A549 (cell line): ENCODE measurements around the gene IRX2. TPM values are rescaled to one million over a fixed set of nuclear protein-coding genes. Genes with fewer than 3 reads are reported as not detected.

Experiments used
- ATAC-seq, 2 experiments: fragments of 200-7000 bp in 1 of 2; fragments of >200 bp in 1 of 2; cut with Nextera tagmentation in 1 of 2; cut with Tn5 transposase in 1 of 2; 3 replicates each; pipeline versions ENCODE4 v1.8.0 to v1.9.1; 2018 to 2020; ENCODE audit warnings: mild to moderate bottlenecking in 1 of 2, moderate library complexity in 1 of 2
- CTCF ChIA-PET: fragments of 300-600 bp; sonication (Branson Sonifier 250); formaldehyde crosslinking; extraction: SDS; loops from one replicate; lab custom pipeline; 2021; ENCODE audit warnings: antibody characterized with exemption, inconsistent platforms; lab: Yijun Ruan, JAX
- POLR2A ChIA-PET: fragments of 350-600 bp; formaldehyde crosslinking; extraction: SDS; loops from one replicate; lab custom pipeline; 2021; ENCODE audit warnings: antibody characterized with exemption, inconsistent platforms; lab: Yijun Ruan, JAX
- DNase-seq, 2 experiments: peaks; one replicate each; pipeline versions ENCODE4 v3.0.0 to v3.0.0-alpha.2; 2011 to 2016; ENCODE audit warnings: low read depth in 1 of 2, low spot score in 1 of 2
- FAIRE-seq: peaks from 2 replicates; lab custom pipeline; 2011; peaks lifted over from hg19 to GRCh38; lab: Jason Lieb, UNC
- H3K27ac ChIP-seq, 2 experiments: fragments of >200 bp; sonication (Bioruptor Twin); formaldehyde crosslinking; 3 replicates each; pipeline ENCODE4 v1.5.1; 2016 to 2017
- H3K4me1 ChIP-seq: fragments of >200 bp; sonication (Bioruptor Twin); formaldehyde crosslinking; 3 replicates; pipeline ENCODE4 v1.6.1; 2016
- H3K4me2 ChIP-seq: fragments of >200 bp; sonication (Bioruptor Twin); formaldehyde crosslinking; 3 replicates; pipeline ENCODE4 v1.6.1; 2016
- H3K4me3 ChIP-seq: fragments of >200 bp; sonication (Bioruptor Twin); formaldehyde crosslinking; 3 replicates; pipeline ENCODE4 v1.5.1; 2016
- H3K9me3 ChIP-seq: fragments of >200 bp; sonication (Bioruptor Twin); formaldehyde crosslinking; 3 replicates; pipeline ENCODE4 v1.6.1; 2016
- ATOH8 ChIP-seq: fragments of 250-450 bp; sonication (Bioruptor Pico); IDR thresholded peaks from 2 replicates; pipeline ENCODE4 v1.5.0; 2020; ENCODE audit warnings: low read depth, mild to moderate bottlenecking, moderate library complexity
- CBX8 ChIP-seq: fragments of 200-600 bp; sonication (generic); IDR thresholded peaks from 2 replicates; pipeline ENCODE4 v1.6.1; 2016
- CHD2 ChIP-seq: fragments of 150-350 bp; IDR thresholded peaks from 2 replicates; pipeline ENCODE4 v1.6.1; 2014; ENCODE audit warnings: low read length; ENCODE audit not compliant: partially characterized antibody
- CTCF ChIP-seq: fragments of >200 bp; sonication (Bioruptor Twin); formaldehyde crosslinking; IDR thresholded peaks from 3 replicates; pipeline ENCODE4 v1.5.1; 2016
- E2F6 ChIP-seq: IDR thresholded peaks from 2 replicates; pipeline ENCODE4 v1.6.1; 2012; ENCODE audit warnings: low read depth, borderline replicate concordance
- EHMT2 ChIP-seq: fragments of 200-600 bp; sonication (generic); IDR thresholded peaks from 2 replicates; pipeline ENCODE4 v1.6.1; 2016; ENCODE audit warnings: antibody characterized with exemption, low read depth, mild to moderate bottlenecking, moderate library complexity
- ELK1 ChIP-seq: fragments of 150-350 bp; IDR thresholded peaks from 2 replicates; pipeline ENCODE4 v1.6.1; 2014; ENCODE audit warnings: low read depth, mild to moderate bottlenecking, low read length
- ESRRA ChIP-seq: fragments of 150-350 bp; IDR thresholded peaks from 2 replicates; pipeline ENCODE4 v1.6.1; 2014; ENCODE audit warnings: mild to moderate bottlenecking, low read length, borderline replicate concordance
- FOXS1 ChIP-seq: fragments of 250-450 bp; sonication (Bioruptor Pico); IDR thresholded peaks from 2 replicates; pipeline ENCODE4 v1.5.0; 2020; ENCODE audit warnings: mild to moderate bottlenecking, moderate library complexity
- GATA3 ChIP-seq: IDR thresholded peaks from 2 replicates; pipeline ENCODE4 v1.6.1; 2012; ENCODE audit warnings: borderline replicate concordance
- HDAC2 ChIP-seq: fragments of 200-600 bp; sonication (generic); IDR thresholded peaks from 2 replicates; pipeline ENCODE4 v1.6.1; 2016
- HES2 ChIP-seq: fragments of >200 bp; sonication (Bioruptor Twin); formaldehyde crosslinking; IDR thresholded peaks from 2 replicates; pipeline ENCODE4 v1.6.1; 2016
- HEYL ChIP-seq: fragments of 250-450 bp; sonication (Bioruptor Pico); IDR thresholded peaks from 2 replicates; pipeline ENCODE4 v1.8.0; 2021; ENCODE audit warnings: mild to moderate bottlenecking, moderate library complexity
- HOXA7 ChIP-seq: fragments of 250-450 bp; sonication (Bioruptor Pico); IDR thresholded peaks from 2 replicates; pipeline ENCODE4 v1.5.0; 2020; ENCODE audit warnings: mild to moderate bottlenecking, moderate library complexity
- HOXB13 ChIP-seq: fragments of 250-450 bp; sonication (Bioruptor Pico); IDR thresholded peaks from 2 replicates; pipeline ENCODE4 v1.5.0; 2020; ENCODE audit warnings: low read depth, mild to moderate bottlenecking, moderate library complexity
- HOXB5 ChIP-seq: fragments of 250-450 bp; sonication (Bioruptor Pico); IDR thresholded peaks from 2 replicates; pipeline ENCODE4 v1.5.0; 2020; ENCODE audit warnings: mild to moderate bottlenecking, moderate library complexity
- MAZ ChIP-seq: fragments of 150-350 bp; IDR thresholded peaks from 2 replicates; pipeline ENCODE4 v1.6.1; 2014; ENCODE audit warnings: antibody characterized with exemption, low read depth, low read length, borderline replicate concordance
- NR3C1 ChIP-seq: fragments of >200 bp; sonication (Bioruptor Twin); formaldehyde crosslinking; IDR thresholded peaks from 3 replicates; pipeline ENCODE4 v1.6.1; 2017
- RARB ChIP-seq: fragments of 250-450 bp; sonication (Bioruptor Pico); IDR thresholded peaks from 2 replicates; pipeline ENCODE4 v1.8.0; 2021; ENCODE audit warnings: mild to moderate bottlenecking, moderate library complexity
- REST ChIP-seq: fragments of 200-600 bp; sonication (generic); IDR thresholded peaks from 2 replicates; pipeline ENCODE4 v1.6.1; 2016; ENCODE audit warnings: antibody characterized with exemption, mild to moderate bottlenecking, moderate library complexity
- TFCP2L1 ChIP-seq: fragments of 250-450 bp; sonication (Bioruptor Pico); IDR thresholded peaks from 2 replicates; pipeline ENCODE4 v1.5.0; 2021; ENCODE audit warnings: mild to moderate bottlenecking
- TP53 ChIP-seq: fragments of 250-450 bp; sonication (Bioruptor Pico); IDR thresholded peaks from 2 replicates; pipeline ENCODE4 v1.5.0; 2021; ENCODE audit warnings: mild to moderate bottlenecking, moderate library complexity
- ZC3H11A ChIP-seq: fragments of 450-650 bp; IDR thresholded peaks from 2 replicates; pipeline ENCODE4 v1.6.1; 2014; ENCODE audit warnings: antibody characterized with exemption, mild to moderate bottlenecking
- WGBS: methylation state at CpG from one replicate; pipeline ENCODE4 v1.1.6; 2017; ENCODE audit errors: missing lambda C conversion rate; 5-methylcytosine and 5-hydroxymethylcytosine counted together
- polyA plus RNA-seq, 4 experiments: library from polyadenylated mRNA; depleted of rRNA in 3 of 4; stranded (reverse); fragments of >200 nt; fragmentation: RNase III in 1 of 4; extraction: RNeasy Plus Mini Kit Qiagen cat#74134 plus additional on column Dnase treatment in 1 of 4; gene quantifications; 2 replicates in 3 of 4; 3 replicates in 1 of 4; pipeline ENCODE4 v1.2.3, GENCODE V29; 2011 to 2017

Gene IRX2
- polyA plus RNA-seq, 2 of the 4 experiments (the other 2 are of a cell fraction) = 0.30 to 0.67 TPM

GRCh38 chr5:2746561-2747032 is 4.9 kb downstream of the IRX2 start:
- no peak overlapping the region for H3K4me3 ChIP-seq
- CTCF ChIA-PET = no interaction called here
- no peak overlapping the region for H3K4me2 ChIP-seq
- 11% methylated on average over 3 of the region's 3 CpGs for WGBS
- no peak for DNase-seq
- no peak overlapping the region for H3K27ac ChIP-seq
- H3K9me3 ChIP-seq = no peaks in the 10 kb centered on the region
- no peak for FAIRE-seq
- POLR2A ChIA-PET = no interaction called here
- H3K4me1 ChIP-seq = no peaks in the 10 kb centered on the region
- TF ChIP-seq REST (no peak), CTCF (peak; percentile 19; the same call in 2 of the 3 replicates), ZC3H11A (no peak)
- no peak for ATAC-seq

- TF ChIP-seq HES2 = no peak
- TF ChIP-seq ATOH8 (CRISPR knock-in tag) = no peak
- TF ChIP-seq HOXB13 (CRISPR knock-in tag) = no peak
- TF ChIP-seq MAZ = no peak
- no peak for TF ChIP-seq EHMT2
- no peak for TF ChIP-seq TFCP2L1 (CRISPR knock-in tag)
- TF ChIP-seq GATA3 = no peak
- TF ChIP-seq, all 56 proteins: peak for 0
- H3K9me3 ChIP-seq = no peaks in the 10 kb centered on the region
- no peak overlapping the region for H3K4me3 ChIP-seq
- no peaks in the 10 kb centered on the region for H3K4me1 ChIP-seq
- no peak for DNase-seq
- FAIRE-seq = no peak
- POLR2A ChIA-PET = no interaction called here
- H3K4me2 ChIP-seq = no peak overlapping the region
- no peak overlapping the region for H3K27ac ChIP-seq
- no peak for ATAC-seq
- WGBS = 5% methylated on average over 2 of the region's 2 CpGs
- CTCF ChIA-PET = interaction anchor here (0.9 kb wide), 1 partner anchor 32 kb away, joined by 3 read pairs; no protein-coding TSS in a partner anchor
Measured at GRCh38 chr5:2744485-2744884, 7.0 kb downstream of the IRX2 start.

- POLR2A ChIA-PET = no interaction called here
- Histone ChIP-seq H3K4me3 (no peak overlapping the region), H3K9me3 (no peaks in the 10 kb centered on the region), H3K27ac (no peak overlapping the region), H3K4me2 (no peak overlapping the region), H3K4me1 (no peaks in the 10 kb centered on the region)
- WGBS = 40% methylated on average over 45 of the region's 55 CpGs
- DNase-seq (no peak), ATAC-seq (no peak), FAIRE-seq (no peak)
- CTCF ChIA-PET = no interaction called here
- no peak for TF ChIP-seq ESRRA
- TF ChIP-seq MAZ = no peak
- TF ChIP-seq ELK1 = no peak
- no peak for TF ChIP-seq CBX8
- no peak for TF ChIP-seq FOXS1 (CRISPR knock-in tag)
- TF ChIP-seq ATOH8 (CRISPR knock-in tag) = no peak
- no peak for TF ChIP-seq ZC3H11A
- no peak for TF ChIP-seq HEYL
- TF ChIP-seq HOXB5 (CRISPR knock-in tag) = no peak
- no peak for TF ChIP-seq E2F6
- no peak for TF ChIP-seq CHD2
- TF ChIP-seq HDAC2 = no peak
- no peak for TF ChIP-seq TP53
- no peak for TF ChIP-seq HOXA7 (CRISPR knock-in tag)
- no peak for TF ChIP-seq NR3C1
- no peak for TF ChIP-seq RARB (CRISPR knock-in tag)
Measured at GRCh38 chr5:2742921-2743679, 8.4 kb downstream of the IRX2 start.
